Thoracic aorta (tissue), 2 donors: ENCODE measurements around the gene OR51S1. TPM values are rescaled to one million over a fixed set of nuclear protein-coding genes. Genes with fewer than 3 reads are reported as not detected.

Experiments
- ATAC-seq: fragments of 150-250 bp; one replicate; pipeline ENCODE4 v1.8.0; 2017; ENCODE audit warnings: low read depth; ENCODE audit not compliant: insufficient number of reproducible peaks, low FRiP score
- DNase-seq: peaks from one replicate; pipeline ENCODE4 v3.0.0-alpha.2; 2020; ENCODE audit warnings: low spot score
- H3K27ac ChIP-seq, 2 donors: fragments of 200-600 bp; sonication (generic); 1 replicate in 1 of 2; 2 replicates in 1 of 2; pipeline ENCODE4 v1.5.1; 2016; ENCODE audit warnings: mild to moderate bottlenecking in 2 of 2, moderate library complexity in 2 of 2
- H3K27me3 ChIP-seq: fragments of 200-600 bp; sonication (generic); replicated peaks from 2 replicates; pipeline ENCODE4 v1.6.0; 2016; ENCODE audit warnings: mild to moderate bottlenecking; ENCODE audit not compliant: insufficient read depth
- H3K36me3 ChIP-seq: fragments of 200-600 bp; sonication (generic); one replicate; pipeline ENCODE4 v1.5.1; 2016
- H3K4me1 ChIP-seq, 2 donors: fragments of 200-600 bp; sonication (generic); 1 replicate in 1 of 2; 2 replicates in 1 of 2; pipeline versions ENCODE4 v1.5.1 to v1.6.0; 2016; ENCODE audit warnings: low read depth in 2 of 2, mild to moderate bottlenecking in 1 of 2; ENCODE audit not compliant: control insufficient read depth in 1 of 2
- H3K4me3 ChIP-seq: fragments of 200-600 bp; sonication (generic); 2 replicates; pipeline ENCODE4 v1.5.1; 2016; ENCODE audit warnings: mild to moderate bottlenecking
- H3K9me3 ChIP-seq: fragments of 200-600 bp; sonication (generic); 2 replicates; pipeline ENCODE4 v1.5.1; 2016
- CTCF ChIP-seq: fragments of 200-600 bp; sonication (generic); IDR thresholded peaks from one replicate; pipeline ENCODE4 v1.5.1; 2019; ENCODE audit warnings: antibody characterized with exemption
- total RNA-seq, 2 donors: library from RNA; depleted of rRNA; stranded (reverse); fragments of >200 nt; gene quantifications; one replicate each; pipeline versions ENCODE4 v1.1.0 to v1.2.3, GENCODE V29; 2016

Gene OR51S1, protein sequence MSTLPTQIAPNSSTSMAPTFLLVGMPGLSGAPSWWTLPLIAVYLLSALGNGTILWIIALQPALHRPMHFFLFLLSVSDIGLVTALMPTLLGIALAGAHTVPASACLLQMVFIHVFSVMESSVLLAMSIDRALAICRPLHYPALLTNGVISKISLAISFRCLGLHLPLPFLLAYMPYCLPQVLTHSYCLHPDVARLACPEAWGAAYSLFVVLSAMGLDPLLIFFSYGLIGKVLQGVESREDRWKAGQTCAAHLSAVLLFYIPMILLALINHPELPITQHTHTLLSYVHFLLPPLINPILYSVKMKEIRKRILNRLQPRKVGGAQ
- not detected for total RNA-seq

GRCh38 chr11:4848908-4849532 is at the start of gene OR51S1:
OR51S1 (minus strand) TSS chr11:4849208; CDS start chr11:4849208, 0 bp downstream.
- no peaks in the 10 kb centered on the region for H3K36me3 ChIP-seq
- peaks cover 3% of the 10 kb centered on the region for H3K27me3 ChIP-seq
- H3K4me1 ChIP-seq: no peaks in the 10 kb centered on the region
- no peak for DNase-seq
- H3K9me3 ChIP-seq: no peaks in the 10 kb centered on the region
- no peak for ATAC-seq
- H3K4me3 ChIP-seq: no peak within 1 kb of the TSS
- H3K27ac ChIP-seq: no peak within 1 kb of the TSS
- TF ChIP-seq CTCF: no peak

- DNase-seq: no peak
- H3K27ac ChIP-seq: no peak overlapping the region
- no peak overlapping the region for H3K4me3 ChIP-seq
- H3K4me1 ChIP-seq: no peaks in the 10 kb centered on the region
- no peaks in the 10 kb centered on the region for H3K9me3 ChIP-seq
- TF ChIP-seq CTCF: no peak
- H3K36me3 ChIP-seq: no peaks in the 10 kb centered on the region
- ATAC-seq: no peak
- H3K27me3 ChIP-seq: no peaks in the 10 kb centered on the region
Observed at GRCh38 chr11:4891996-4892640, 43.1 kb upstream of the OR51S1 start.

DNA sequence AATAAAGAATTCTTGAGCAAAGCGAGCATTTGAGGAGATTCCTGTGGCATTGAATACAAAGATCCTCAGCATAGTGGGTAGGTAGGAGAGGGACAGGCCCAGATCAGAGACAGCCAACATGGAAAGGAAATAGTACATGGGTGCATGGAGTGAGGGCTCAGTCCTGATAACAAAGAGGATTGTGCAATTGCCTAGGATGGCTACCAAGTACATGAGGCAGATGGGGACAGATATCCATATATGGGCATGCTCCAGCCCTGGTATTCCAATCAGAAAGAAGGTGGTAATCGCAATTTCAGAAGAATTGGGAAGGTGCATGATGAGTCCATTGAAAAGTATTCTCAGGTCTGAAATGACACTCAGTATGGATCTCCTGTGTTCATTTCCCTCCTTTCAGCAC is 41.3 kb upstream of the OR51S1 start:
- TF ChIP-seq CTCF: no peak
- no peaks in the 10 kb centered on the region for H3K9me3 ChIP-seq

DNA sequence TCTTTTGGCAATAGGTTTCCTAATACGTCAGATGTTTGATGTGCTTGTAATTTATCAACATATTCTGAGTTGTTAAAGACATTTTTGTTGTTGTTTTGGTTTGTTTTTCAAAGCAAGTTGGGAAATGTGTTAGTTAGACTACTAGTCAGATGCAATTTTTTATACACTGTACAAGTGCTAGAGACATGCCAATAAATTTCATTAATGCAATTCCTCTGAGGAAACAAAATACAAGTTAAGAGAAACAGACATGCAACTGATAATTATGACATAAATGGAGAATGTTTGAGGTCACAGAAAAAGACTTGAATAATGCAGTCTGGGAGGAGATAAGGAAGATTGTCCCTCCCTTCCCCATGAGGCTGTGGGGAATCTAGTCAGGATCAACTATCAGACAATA is 38.6 kb upstream of the OR51S1 start:
- Histone ChIP-seq H3K4me1 (no peaks in the 10 kb centered on the region), H3K36me3 (no peaks in the 10 kb centered on the region), H3K27me3 (no peaks in the 10 kb centered on the region), H3K9me3 (no peaks in the 10 kb centered on the region), H3K4me3 (no peak overlapping the region), H3K27ac (no peak overlapping the region)
- ATAC-seq: no peak
- no peak for DNase-seq
- no peak for TF ChIP-seq CTCF

More for the DNA sequence above, 41.3 kb upstream of the OR51S1 start:
- H3K27ac ChIP-seq: no peak overlapping the region
- DNase-seq: no peak
- H3K36me3 ChIP-seq: no peaks in the 10 kb centered on the region
- no peaks in the 10 kb centered on the region for H3K4me1 ChIP-seq
- no peaks in the 10 kb centered on the region for H3K27me3 ChIP-seq
- H3K4me3 ChIP-seq: no peak overlapping the region
- ATAC-seq: no peak

DNA sequence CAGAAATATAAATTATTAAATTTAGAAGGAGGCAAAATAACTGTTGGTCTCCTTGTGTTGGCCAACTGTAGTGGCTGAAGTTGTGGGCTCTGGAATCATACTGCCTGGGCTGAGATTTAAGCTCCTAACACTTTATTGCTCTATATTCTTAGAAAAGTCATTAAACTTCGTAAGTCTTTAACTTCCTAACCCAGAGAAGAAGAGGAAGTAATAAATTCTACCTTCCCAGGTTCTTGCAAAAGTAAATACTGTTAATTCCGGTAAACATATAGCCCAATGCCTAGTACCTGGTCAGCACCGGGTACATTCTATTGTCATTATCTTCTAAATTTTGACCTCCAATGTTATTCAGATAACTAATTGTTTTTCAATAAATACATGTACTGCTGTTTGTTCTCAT is 37.2 kb upstream of the OR51S1 start:
- TF ChIP-seq CTCF: no peak
- ATAC-seq (no peak), DNase-seq (no peak)
- H3K4me3 ChIP-seq: no peak overlapping the region
- no peaks in the 10 kb centered on the region for H3K4me1 ChIP-seq
- H3K27me3 ChIP-seq: no peaks in the 10 kb centered on the region
- no peaks in the 10 kb centered on the region for H3K9me3 ChIP-seq
- H3K27ac ChIP-seq: no peak overlapping the region
- no peaks in the 10 kb centered on the region for H3K36me3 ChIP-seq
